MM.1S (cell line): ENCODE measurements around the gene RBM8A.
A peak's percentile ranks its signal among the peaks of the same experiment; 100 is the strongest.

Source experiments
- DNase-seq: peaks from one replicate; pipeline ENCODE4 v3.0.0-alpha.2; 2015
- H2AFZ ChIP-seq: fragments of 300-600 bp; sonication (generic); 2 replicates; pipeline ENCODE4 v1.6.0; 2016; ENCODE audit warnings: antibody characterized with exemption, low read length
- H3F3A ChIP-seq: fragments of 300-600 bp; sonication (generic); 2 replicates; pipeline ENCODE4 v1.6.1; 2016; ENCODE audit warnings: mild to moderate bottlenecking, antibody characterized with exemption, low read length, moderate library complexity, mixed read lengths; ENCODE audit not compliant: insufficient read depth
- H3K27ac ChIP-seq: fragments of 300-600 bp; sonication (generic); 2 replicates; pipeline ENCODE4 v1.5.1; 2016; ENCODE audit warnings: mild to moderate bottlenecking, low read length
- H3K27me3 ChIP-seq: fragments of 300-600 bp; sonication (generic); replicated peaks from 2 replicates; pipeline ENCODE4 v1.6.0; 2016; ENCODE audit warnings: low read length; ENCODE audit not compliant: insufficient read depth
- H3K36me3 ChIP-seq: fragments of 300-600 bp; sonication (generic); replicated peaks from 2 replicates; pipeline ENCODE4 v1.6.1; 2016; ENCODE audit warnings: mild to moderate bottlenecking, low read length, mixed read lengths; ENCODE audit not compliant: insufficient read depth
- H3K4me1 ChIP-seq: fragments of 300-600 bp; sonication (generic); 2 replicates; pipeline ENCODE4 v1.6.1; 2016; ENCODE audit warnings: low read length, mixed read lengths
- H3K4me2 ChIP-seq: fragments of 300-600 bp; sonication (generic); 2 replicates; pipeline ENCODE4 v1.6.0; 2016; ENCODE audit warnings: low read depth, low read length
- H3K4me3 ChIP-seq: fragments of 300-600 bp; sonication (generic); 2 replicates; pipeline ENCODE4 v1.5.1; 2016; ENCODE audit warnings: low read length, mixed read lengths
- H3K79me2 ChIP-seq: fragments of 300-600 bp; sonication (generic); 2 replicates; pipeline ENCODE4 v1.6.1; 2016; ENCODE audit warnings: mixed run types, low read length, mixed read lengths
- H3K9ac ChIP-seq: fragments of 300-600 bp; sonication (generic); 2 replicates; pipeline ENCODE4 v1.6.1; 2016; ENCODE audit warnings: low read length, mixed read lengths
- H3K9me2 ChIP-seq: fragments of 300-600 bp; sonication (generic); replicated peaks from 2 replicates; pipeline ENCODE4 v1.6.1; 2016; ENCODE audit warnings: mild to moderate bottlenecking, low read length, mixed read lengths; ENCODE audit not compliant: insufficient read depth
- H3K9me3 ChIP-seq: fragments of 300-600 bp; sonication (generic); replicated peaks from 2 replicates; pipeline ENCODE4 v1.6.1; 2016; ENCODE audit warnings: mild to moderate bottlenecking, low read length, mixed read lengths; ENCODE audit not compliant: insufficient read depth
- H4K20me1 ChIP-seq: fragments of 300-600 bp; sonication (generic); 2 replicates; pipeline ENCODE4 v1.6.1; 2016; ENCODE audit warnings: mild to moderate bottlenecking, low read length, moderate library complexity, mixed read lengths; ENCODE audit not compliant: insufficient read depth
- CTCF ChIP-seq: fragments of 300-600 bp; sonication (generic); IDR thresholded peaks from 2 replicates; pipeline ENCODE4 v1.5.1; 2016; ENCODE audit warnings: antibody characterized with exemption, low read length, mixed read lengths
- EZH2 ChIP-seq: fragments of 300-600 bp; sonication (generic); optimal IDR thresholded peaks from 2 replicates; pipeline ENCODE3; 2017; ENCODE audit warnings: low read depth, mild to moderate bottlenecking, antibody characterized with exemption, low read length, mixed read lengths
- EZH2phosphoT487 ChIP-seq: fragments of 300-600 bp; sonication (generic); IDR thresholded peaks from 2 replicates; pipeline ENCODE4 v1.6.1; 2018; ENCODE audit warnings: antibody characterized with exemption, low read length

Gene RBM8A

GRCh38 chr1:145906954-145907753, 20.1 kb downstream of the RBM8A start:
- Histone ChIP-seq H3K9me2 (no peaks in the 10 kb centered on the region), H3K36me3 (no peaks in the 10 kb centered on the region), H3K27ac (no peak overlapping the region), H3K4me3 (no peak overlapping the region), H3K4me1 (no peaks in the 10 kb centered on the region), H3K9ac (no peak overlapping the region), H2AFZ (no peak overlapping the region), H3K27me3 (no peaks in the 10 kb centered on the region), H3K79me2 (no peaks in the 10 kb centered on the region), H3K9me3 (no peaks in the 10 kb centered on the region), H3F3A (no peaks in the 10 kb centered on the region), H4K20me1 (no peaks in the 10 kb centered on the region), H3K4me2 (no peak overlapping the region)
- no peak for TF ChIP-seq CTCF
- TF ChIP-seq EZH2phosphoT487 = no peak
- no peak for TF ChIP-seq EZH2
- no peak for DNase-seq

GRCh38 chr1:145901312-145902021, 25.8 kb downstream of the RBM8A start:
- Histone ChIP-seq H3K4me1 (no peaks in the 10 kb centered on the region), H3K79me2 (no peaks in the 10 kb centered on the region), H3K9ac (no peak overlapping the region), H3K4me2 (no peak overlapping the region), H3K27ac (no peak overlapping the region), H3K27me3 (no peaks in the 10 kb centered on the region), H3K9me3 (no peaks in the 10 kb centered on the region), H3K9me2 (no peaks in the 10 kb centered on the region), H3F3A (no peaks in the 10 kb centered on the region), H4K20me1 (no peaks in the 10 kb centered on the region), H2AFZ (no peak overlapping the region), H3K36me3 (no peaks in the 10 kb centered on the region), H3K4me3 (no peak overlapping the region)
- DNase-seq = no peak
- TF ChIP-seq EZH2 = no peak
- 0 out of 2 replicates have a peak, but pooled peaks have one; percentile 4 for TF ChIP-seq CTCF

- TF ChIP-seq CTCF = no peak
- no peak for TF ChIP-seq EZH2
- TF ChIP-seq EZH2phosphoT487 = no peak
- no peaks in the 10 kb centered on the region for H3K27me3 ChIP-seq
- H2AFZ ChIP-seq = no peak overlapping the region
- no peak overlapping the region for H3K27ac ChIP-seq
- no peak overlapping the region for H3K4me2 ChIP-seq
- no peaks in the 10 kb centered on the region for H4K20me1 ChIP-seq
- H3K36me3 ChIP-seq = no peaks in the 10 kb centered on the region
- H3K9me3 ChIP-seq = no peaks in the 10 kb centered on the region
- H3K9me2 ChIP-seq = no peaks in the 10 kb centered on the region
- H3K9ac ChIP-seq = no peak overlapping the region
- H3F3A ChIP-seq = no peaks in the 10 kb centered on the region
- no peak for DNase-seq
- no peaks in the 10 kb centered on the region for H3K4me1 ChIP-seq
- H3K4me3 ChIP-seq = no peak overlapping the region
- no peaks in the 10 kb centered on the region for H3K79me2 ChIP-seq
These were observed 28.5 kb downstream of the RBM8A start for GRCh38 chr1:145898756-145899155.
